ENCODE measurements around the gene SOWAHC.

The SOWAHC gene

GRCh38 chr2:109649736-109650695, 35.9 kb downstream of the SOWAHC start:
- TF ChIP-seq CTCF (IDR thresholded peaks at IDR 0.05; ENCODE audit: insufficient read depth, low read depth, low read length, missing control alignments), result no peak
- no peak for DNase-seq (ENCODE audit: low read depth)

GRCh38 chr2:109654326-109655050, 40.3 kb downstream of the SOWAHC start:
- DNase-seq (ENCODE audit: low read depth), result no peak
- TF ChIP-seq CTCF (IDR thresholded peaks at IDR 0.05; ENCODE audit: insufficient read depth, low read depth, low read length, missing control alignments), result no peak
- H3K4me3 ChIP-seq (ENCODE audit: low read depth, low read length), result no peak overlapping the region

More at GRCh38 chr2:109649736-109650695, 35.9 kb downstream of the SOWAHC start:
- H3K4me3 ChIP-seq (ENCODE audit: low read depth, low read length), result no peak overlapping the region

- TF ChIP-seq CTCF (IDR thresholded peaks at IDR 0.05; ENCODE audit: insufficient read depth, low read depth, low read length, missing control alignments), result no peak
- H3K4me3 ChIP-seq (ENCODE audit: low read depth, low read length), result no peak overlapping the region
- no peak for DNase-seq (ENCODE audit: low read depth)
These were observed 41.1 kb downstream of the SOWAHC start for GRCh38 chr2:109655287-109655686.

- no peak for DNase-seq (ENCODE audit: low read depth)
- TF ChIP-seq CTCF (IDR thresholded peaks at IDR 0.05; ENCODE audit: insufficient read depth, low read depth, low read length, missing control alignments), result no peak
These were observed 45.4 kb downstream of the SOWAHC start for GRCh38 chr2:109659396-109660045.

GRCh38 chr2:109660046-109660860, 46.1 kb downstream of the SOWAHC start:
- no peak for TF ChIP-seq CTCF (IDR thresholded peaks at IDR 0.05; ENCODE audit: insufficient read depth, low read depth, low read length, missing control alignments)
- no peak for DNase-seq (ENCODE audit: low read depth)
- no peak overlapping the region for H3K4me3 ChIP-seq (ENCODE audit: low read depth, low read length)

More at GRCh38 chr2:109659396-109660045, 45.4 kb downstream of the SOWAHC start:
- no peak overlapping the region for H3K4me3 ChIP-seq (ENCODE audit: low read depth, low read length)

- DNase-seq (ENCODE audit: low read depth), result peak; percentile 41
- TF ChIP-seq CTCF (IDR thresholded peaks at IDR 0.05; ENCODE audit: insufficient read depth, low read depth, low read length, missing control alignments), result peak; percentile 29
These were observed 48.7 kb downstream of the SOWAHC start for GRCh38 chr2:109662889-109663288.

More at GRCh38 chr2:109662889-109663288, 48.7 kb downstream of the SOWAHC start:
- H3K4me3 ChIP-seq (ENCODE audit: low read depth, low read length), result no peak overlapping the region
